HG03039 (cell line): ENCODE data around the gene CPPED1.
"Not testable (repeated sequence)": the region's sequence is repeated elsewhere in the genome, so short reads cannot be mapped to it uniquely, and the experiment has no call there.

Source experiments
- ATAC-seq: cut with Tn5 transposase; IDR thresholded peaks from one replicate; pipeline ENCODE4 v1.9.1; 2021; ENCODE audit warnings: mild to moderate bottlenecking, moderate library complexity; ENCODE audit not compliant: unreplicated experiment

Gene CPPED1

DNA sequence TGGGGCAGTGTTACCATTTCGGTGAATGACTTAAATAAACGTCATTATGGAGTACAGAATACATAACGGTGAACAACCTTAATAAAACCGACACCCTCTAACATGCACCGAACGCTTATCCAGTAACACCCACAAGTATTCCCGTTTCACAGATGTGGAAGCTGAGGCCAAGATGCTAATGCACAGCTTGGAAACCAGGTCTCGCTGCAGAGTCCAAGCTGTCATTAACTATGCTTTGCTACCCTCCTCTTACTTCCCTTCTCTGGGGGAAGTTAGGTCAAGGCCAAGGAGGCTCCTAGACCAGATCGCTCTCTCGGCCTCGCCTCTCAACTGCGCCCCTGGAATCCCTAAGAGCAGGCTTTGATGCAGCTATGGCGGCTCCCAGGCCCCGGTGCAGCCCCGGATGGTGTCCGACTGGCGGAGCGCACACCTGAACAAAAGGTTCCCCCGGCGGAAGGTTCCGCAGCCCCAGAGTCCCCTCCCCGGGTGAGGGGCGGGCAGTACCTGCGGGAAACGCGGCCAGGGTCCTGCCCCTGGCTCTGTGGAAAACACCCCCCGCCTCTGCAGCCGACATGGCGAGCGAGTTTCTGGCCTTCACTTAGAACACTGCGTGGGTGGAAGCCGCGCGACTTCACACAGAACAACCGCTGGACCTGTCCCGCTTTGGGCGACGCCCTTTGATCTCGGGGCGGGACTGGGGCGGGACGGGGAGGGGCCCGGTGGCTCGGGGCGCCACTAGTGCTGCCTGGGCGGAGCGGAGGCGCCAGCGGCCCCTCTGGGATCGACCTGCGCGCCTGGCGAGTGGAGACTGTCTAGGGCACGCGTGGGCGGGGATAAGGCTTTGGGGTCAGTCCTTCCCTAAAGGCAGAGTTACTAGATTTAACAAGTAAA lies at the start of gene CPPED1:
TSS of gene CPPED1 (minus strand) at position 685 of the 891 bp plus-strand sequence. CDS start at position 574, 111 bp downstream.
- ATAC-seq: peak; percentile 86

- ATAC-seq: no peak
Measured at GRCh38 chr16:12850186-12850585, 46.5 kb upstream of the CPPED1 start.

- ATAC-seq: no peak
Measured at GRCh38 chr16:12846592-12846991, 42.9 kb upstream of the CPPED1 start.

DNA sequence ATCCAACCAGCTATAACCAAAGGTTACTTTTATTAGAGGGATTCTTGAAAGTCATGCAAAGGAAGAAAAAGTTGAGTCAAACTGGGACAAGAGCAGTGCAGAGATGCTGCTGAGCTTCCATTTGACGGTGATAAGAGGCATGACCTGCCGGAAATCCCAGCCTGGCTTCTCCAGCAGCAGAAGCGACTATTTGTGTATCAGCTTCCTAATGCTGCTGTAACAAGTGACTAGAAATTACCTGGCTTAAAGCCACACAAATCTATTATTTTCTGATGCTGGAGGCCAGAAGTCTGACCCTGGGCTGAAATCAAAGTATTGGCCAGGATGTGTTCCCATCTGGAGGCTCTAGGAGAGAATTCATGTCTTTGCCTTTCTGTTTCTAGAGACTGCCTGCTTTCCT lies 41.6 kb upstream of the CPPED1 start:
- no peak for ATAC-seq

GRCh38 chr16:12837756-12838155 lies 34.1 kb upstream of the CPPED1 start:
- ATAC-seq: no peak

- no peak for ATAC-seq
Measured at GRCh38 chr16:12837291-12837690, 33.6 kb upstream of the CPPED1 start.

DNA sequence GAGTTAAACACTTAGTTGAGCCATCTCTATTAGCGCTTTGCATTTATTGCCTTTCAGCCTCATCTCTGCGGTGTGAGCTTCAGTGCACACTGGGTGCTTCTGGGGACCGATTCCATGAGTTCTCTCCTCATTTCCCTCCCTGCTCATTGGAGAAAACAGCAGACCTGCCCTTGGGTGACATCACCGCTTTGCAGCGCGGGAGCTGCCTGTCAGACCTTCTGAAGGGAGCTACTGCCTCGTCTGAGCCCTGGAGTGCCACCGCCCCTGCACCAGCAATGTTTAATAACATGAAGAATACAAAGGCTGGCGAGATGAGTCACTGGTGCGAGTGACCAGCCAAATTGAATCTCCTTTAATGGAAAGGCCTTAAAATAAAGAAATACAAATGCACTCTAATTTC lies 30.2 kb upstream of the CPPED1 start:
- no peak for ATAC-seq

DNA sequence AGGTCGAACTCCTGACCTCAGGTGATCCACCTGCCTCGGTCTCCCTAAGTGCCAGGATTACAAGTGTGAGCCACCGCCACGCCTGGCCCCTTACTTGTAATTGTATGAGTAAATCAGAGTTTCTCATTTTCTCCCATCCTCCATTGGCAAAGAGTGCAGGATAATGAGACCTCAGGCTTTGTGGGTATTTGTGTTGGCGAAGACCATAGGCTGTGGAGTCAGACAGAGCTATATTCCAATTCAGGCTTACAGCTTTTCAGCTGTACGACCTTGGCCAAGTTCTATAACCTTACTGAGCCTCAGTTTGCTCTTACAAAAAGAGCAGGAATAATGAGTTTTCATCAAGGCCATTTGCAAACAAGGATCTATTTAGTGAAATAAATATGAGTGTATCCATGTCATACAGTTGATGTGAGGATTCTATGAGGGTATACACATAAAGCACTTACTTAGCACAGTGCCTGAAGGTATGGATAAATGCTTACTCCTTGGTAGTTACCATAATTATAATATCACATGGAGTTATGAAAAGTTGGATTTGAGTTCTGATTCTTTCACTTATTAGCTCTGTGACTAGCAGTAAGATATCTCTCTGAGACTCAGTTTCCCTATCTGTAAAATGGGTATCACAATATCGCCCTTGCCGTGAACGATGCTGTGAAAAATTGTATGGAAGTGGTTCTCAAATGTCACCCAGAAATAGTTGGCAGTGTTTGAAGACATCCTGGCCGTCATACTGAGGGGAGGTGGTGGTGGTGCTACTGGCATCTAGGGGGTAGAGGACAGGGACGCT lies 25.6 kb upstream of the CPPED1 start:
- ATAC-seq: no peak

- no peak for ATAC-seq
Measured at GRCh38 chr16:12828206-12828605, 24.5 kb upstream of the CPPED1 start.

GRCh38 chr16:12826559-12826958 lies 22.9 kb upstream of the CPPED1 start:
- ATAC-seq: no peak

GRCh38 chr16:12819126-12820117 lies 15.7 kb upstream of the CPPED1 start:
- ATAC-seq: no peak

GRCh38 chr16:12818326-12818725 lies 14.6 kb upstream of the CPPED1 start:
- no peak for ATAC-seq

GRCh38 chr16:12816791-12817214 lies 13.1 kb upstream of the CPPED1 start:
- ATAC-seq: not testable (repeated sequence)

DNA sequence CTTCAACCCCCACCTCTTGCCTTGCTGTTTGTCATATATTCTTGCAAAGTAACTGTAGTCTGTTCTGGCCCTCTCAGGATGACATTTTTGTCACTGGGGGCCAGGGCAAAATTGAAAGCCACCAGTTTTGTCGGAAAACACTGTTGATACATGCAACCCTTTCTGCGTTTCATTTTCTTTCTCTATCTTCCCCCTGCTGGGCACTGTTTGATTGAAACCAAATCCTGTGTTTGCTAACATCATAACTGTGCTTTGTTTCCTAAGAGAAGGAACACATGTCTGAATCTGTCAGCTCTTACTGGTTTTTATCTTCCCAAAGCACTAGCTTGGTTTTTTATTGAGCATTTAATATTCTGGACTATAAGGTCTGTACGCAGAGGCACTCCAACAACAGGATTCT lies 11.7 kb upstream of the CPPED1 start:
- ATAC-seq: no peak

DNA sequence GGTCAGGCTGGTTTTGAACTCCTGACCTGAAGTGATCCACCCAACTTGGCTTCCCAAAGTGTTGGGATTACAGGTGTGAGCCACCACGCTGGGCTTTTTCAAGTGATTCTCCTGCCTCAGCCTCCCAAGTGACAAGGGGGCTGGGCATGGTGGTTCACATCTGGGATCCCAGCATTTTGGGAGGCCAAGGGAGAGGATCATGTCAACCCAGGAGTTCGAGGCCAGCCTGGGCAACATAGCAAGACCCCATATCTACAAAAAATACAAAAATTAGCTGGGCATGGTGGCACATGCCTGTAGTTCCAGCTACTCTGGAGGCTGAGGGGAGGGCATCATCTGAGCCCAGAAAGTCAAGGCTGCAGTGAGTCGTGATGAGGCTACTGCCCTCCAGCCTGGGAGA lies 10.0 kb upstream of the CPPED1 start:
- ATAC-seq: not testable (repeated sequence)

GRCh38 chr16:12813321-12813720 lies 9.6 kb upstream of the CPPED1 start:
- not testable (repeated sequence) for ATAC-seq

GRCh38 chr16:12811441-12812383 lies 8.0 kb upstream of the CPPED1 start:
- no peak for ATAC-seq

DNA sequence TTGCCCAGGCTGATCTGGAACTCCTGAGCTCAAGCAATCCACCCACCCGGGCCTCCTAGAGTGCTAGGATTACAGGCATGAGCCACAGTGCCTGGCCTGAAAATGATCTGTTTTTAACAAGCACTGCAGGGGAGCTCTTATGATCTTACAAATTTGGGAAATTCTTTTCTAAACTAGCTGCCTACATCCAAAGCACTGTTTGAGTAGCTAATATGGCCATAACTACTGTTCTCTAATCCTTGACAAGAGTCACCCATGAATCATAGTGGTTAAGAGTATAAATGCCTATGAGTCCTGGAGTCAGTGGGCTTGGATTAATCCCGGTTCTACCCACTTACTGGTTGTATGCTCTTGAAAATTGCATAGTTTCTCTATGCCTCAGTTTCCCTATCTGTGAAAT lies 1.4 kb upstream of the CPPED1 start:
- no peak for ATAC-seq

DNA sequence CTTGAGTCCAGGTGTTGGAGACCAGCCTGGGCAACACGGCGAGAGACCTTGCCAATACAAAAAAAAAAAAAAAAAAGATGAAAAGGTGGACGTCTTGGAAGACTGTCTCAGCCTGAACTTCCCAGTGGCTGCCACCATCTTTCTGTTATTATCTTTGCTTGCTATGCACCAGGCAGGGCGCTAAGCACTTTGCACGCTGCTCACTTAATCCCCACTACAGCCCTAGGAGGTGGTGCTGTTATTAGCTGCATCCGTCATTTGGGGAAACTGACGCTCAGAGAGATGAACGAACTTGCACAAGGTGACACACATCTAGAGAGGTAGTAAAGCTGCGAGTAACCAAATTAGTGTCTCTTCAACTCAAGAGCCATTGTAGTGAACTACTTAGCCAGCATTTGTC lies 708 bp upstream of the CPPED1 start:
- ATAC-seq: no peak

DNA sequence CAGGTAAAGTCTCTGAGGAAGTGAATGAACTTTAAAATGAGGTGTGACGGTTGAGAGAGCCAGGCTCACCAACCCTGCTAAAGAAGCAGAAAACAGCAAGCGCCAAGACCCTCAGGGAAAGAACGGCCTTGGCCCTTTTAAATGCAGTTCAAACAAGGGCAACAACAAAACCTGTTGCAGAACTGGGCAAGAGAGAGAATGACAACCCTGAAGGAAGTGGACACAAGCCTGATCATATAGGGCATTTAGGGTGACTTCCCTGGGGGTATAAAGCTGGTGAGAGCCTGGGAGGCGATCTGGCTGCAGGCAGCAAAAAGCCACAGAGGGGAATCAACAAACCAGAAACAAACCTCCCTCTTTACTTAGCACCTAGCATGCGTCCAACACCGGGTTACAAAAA lies 1.0 kb downstream of the CPPED1 start:
- ATAC-seq: no peak
